B cell (primary cell): ENCODE results near the gene EHD4.

Experiments
- CTCF ChIP-seq: fragments of 200-600 bp; IDR thresholded peaks from one replicate; pipeline ENCODE4 v1.8.0; 2022; ENCODE audit warnings: antibody characterized with exemption, mild to moderate bottlenecking
- EZH2 ChIP-seq: IDR thresholded peaks from 2 replicates; pipeline ENCODE4 v1.6.1; 2012; ENCODE audit warnings: borderline replicate concordance, low read depth, mild to moderate bottlenecking, moderate library complexity, low read length; ENCODE audit not compliant: insufficient read depth, poor library complexity, severe bottlenecking

GRCh38 chr15:41980654-41981323 is 8.4 kb upstream of the EHD4 start:
- TF ChIP-seq CTCF (no peak), EZH2 (no peak)
